ENCODE measurements around the gene PLXDC2. TPM values are rescaled to one million over a fixed set of nuclear protein-coding genes. Genes with fewer than 3 reads are reported as not detected.

The PLXDC2 gene
- total RNA-seq, 1 donor from 2014 or later, result 0.86 TPM

- TF ChIP-seq CTCF (conservative IDR thresholded peaks at IDR 0.05; ENCODE audit: low read depth, low read length), result no peak
- no peak overlapping the region for H3K4me3 ChIP-seq (ENCODE audit: low read depth, low read length)
- DNase-seq (ENCODE audit: low read depth), result no peak
Observed at GRCh38 chr10:19839090-19839489, 22.9 kb downstream of the PLXDC2 start.

- H3K4me3 ChIP-seq (ENCODE audit: low read depth, low read length), result no peak overlapping the region
- TF ChIP-seq CTCF (conservative IDR thresholded peaks at IDR 0.05; ENCODE audit: low read depth, low read length), result no peak
- DNase-seq (ENCODE audit: low read depth), result no peak
Observed at GRCh38 chr10:19839552-19839951, 23.3 kb downstream of the PLXDC2 start.

GRCh38 chr10:19840776-19841175 lies 24.5 kb downstream of the PLXDC2 start:
- TF ChIP-seq CTCF (conservative IDR thresholded peaks at IDR 0.05; ENCODE audit: low read depth, low read length), result no peak
- no peak for DNase-seq (ENCODE audit: low read depth)
- H3K4me3 ChIP-seq (ENCODE audit: low read depth, low read length), result no peak overlapping the region

- TF ChIP-seq CTCF (conservative IDR thresholded peaks at IDR 0.05; ENCODE audit: low read depth, low read length), result no peak
- no peak overlapping the region for H3K4me3 ChIP-seq (ENCODE audit: low read depth, low read length)
- no peak for DNase-seq (ENCODE audit: low read depth)
Observed at GRCh38 chr10:19843487-19843886, 27.3 kb downstream of the PLXDC2 start.

- TF ChIP-seq CTCF (conservative IDR thresholded peaks at IDR 0.05; ENCODE audit: low read depth, low read length), result no peak
- H3K4me3 ChIP-seq (ENCODE audit: low read depth, low read length), result no peak overlapping the region
- no peak for DNase-seq (ENCODE audit: low read depth)
Observed at GRCh38 chr10:19845503-19846368, 29.5 kb downstream of the PLXDC2 start.

- TF ChIP-seq CTCF (conservative IDR thresholded peaks at IDR 0.05; ENCODE audit: low read depth, low read length), result no peak
- H3K4me3 ChIP-seq (ENCODE audit: low read depth, low read length), result no peak overlapping the region
- no peak for DNase-seq (ENCODE audit: low read depth)
Observed at GRCh38 chr10:19847321-19847720, 31.1 kb downstream of the PLXDC2 start.

Measured in epithelial cell of proximal tubule (primary cell).